ENCODE results near the gene HOMER2. TPM values are rescaled to one million over a fixed set of nuclear protein-coding genes. Genes with fewer than 3 reads are reported as not detected.

The HOMER2 gene
- total RNA-seq, 2 experiments from 2014 or later, result 0.85 to 1.6 TPM

DNA sequence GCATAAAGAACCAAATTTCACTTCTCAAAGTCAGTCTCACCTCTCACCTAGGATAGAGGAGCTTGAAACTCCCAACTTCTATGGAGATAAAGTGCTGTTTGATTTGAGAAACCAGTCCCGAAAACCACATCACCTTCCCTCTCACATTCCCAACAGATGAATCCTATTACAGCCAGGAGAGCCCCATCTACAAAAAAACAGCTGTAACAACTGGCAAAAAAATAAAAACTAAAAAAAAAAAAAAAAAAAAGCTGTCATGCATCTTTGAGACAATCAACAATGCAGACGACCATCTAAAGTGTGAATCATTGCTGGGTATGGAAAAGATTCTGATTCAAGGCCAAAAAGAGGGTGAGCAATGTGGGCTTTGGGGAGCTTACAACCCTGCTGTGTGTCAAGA lies 23.8 kb downstream of the HOMER2 start:
- CTCF ChIA-PET, result no interaction called here
- Histone ChIP-seq H3K27ac (ENCODE audit: low read depth in 1 of 2, low read length in 2 of 2) (no peak overlapping the region), H3K4me3 (ENCODE audit: low read length) (no peak overlapping the region), H3K4me1 (ENCODE audit: insufficient read depth, low read length) (no peaks in the 10 kb centered on the region), H3K9me3 (ENCODE audit: control insufficient read depth in 1 of 2, insufficient read depth in 1 of 2, low read length in 2 of 2) (no peaks in the 10 kb centered on the region), H3K27me3 (ENCODE audit: control insufficient read depth in 1 of 2, insufficient read depth in 2 of 2, low read length in 2 of 2) (no peaks in the 10 kb centered on the region), H3K36me3 (ENCODE audit: insufficient read depth, low read length) (no peaks in the 10 kb centered on the region)
- Mint-ChIP-seq H3K4me1 (ENCODE audit: low read depth) (no peaks in the 10 kb centered on the region), H3K9me3 (no peaks in the 10 kb centered on the region), H3K27ac (no peak overlapping the region), H3K36me3 (ENCODE audit: low read depth) (no peaks in the 10 kb centered on the region), H3K4me3 (no peak overlapping the region), H3K27me3 (no peaks in the 10 kb centered on the region)
- POLR2A ChIA-PET, result no interaction called here
- intact Hi-C loops (cut with DNase I, micrococcal nuclease), result no loop called here
- DNase-seq (no peak), ATAC-seq (ENCODE audit: poor library complexity) (no peak)
- TF ChIP-seq, protein P1, sequence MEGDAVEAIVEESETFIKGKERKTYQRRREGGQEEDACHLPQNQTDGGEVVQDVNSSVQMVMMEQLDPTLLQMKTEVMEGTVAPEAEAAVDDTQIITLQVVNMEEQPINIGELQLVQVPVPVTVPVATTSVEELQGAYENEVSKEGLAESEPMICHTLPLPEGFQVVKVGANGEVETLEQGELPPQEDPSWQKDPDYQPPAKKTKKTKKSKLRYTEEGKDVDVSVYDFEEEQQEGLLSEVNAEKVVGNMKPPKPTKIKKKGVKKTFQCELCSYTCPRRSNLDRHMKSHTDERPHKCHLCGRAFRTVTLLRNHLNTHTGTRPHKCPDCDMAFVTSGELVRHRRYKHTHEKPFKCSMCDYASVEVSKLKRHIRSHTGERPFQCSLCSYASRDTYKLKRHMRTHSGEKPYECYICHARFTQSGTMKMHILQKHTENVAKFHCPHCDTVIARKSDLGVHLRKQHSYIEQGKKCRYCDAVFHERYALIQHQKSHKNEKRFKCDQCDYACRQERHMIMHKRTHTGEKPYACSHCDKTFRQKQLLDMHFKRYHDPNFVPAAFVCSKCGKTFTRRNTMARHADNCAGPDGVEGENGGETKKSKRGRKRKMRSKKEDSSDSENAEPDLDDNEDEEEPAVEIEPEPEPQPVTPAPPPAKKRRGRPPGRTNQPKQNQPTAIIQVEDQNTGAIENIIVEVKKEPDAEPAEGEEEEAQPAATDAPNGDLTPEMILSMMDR (IDR thresholded peaks at IDR 0.05), result no peak

DNA sequence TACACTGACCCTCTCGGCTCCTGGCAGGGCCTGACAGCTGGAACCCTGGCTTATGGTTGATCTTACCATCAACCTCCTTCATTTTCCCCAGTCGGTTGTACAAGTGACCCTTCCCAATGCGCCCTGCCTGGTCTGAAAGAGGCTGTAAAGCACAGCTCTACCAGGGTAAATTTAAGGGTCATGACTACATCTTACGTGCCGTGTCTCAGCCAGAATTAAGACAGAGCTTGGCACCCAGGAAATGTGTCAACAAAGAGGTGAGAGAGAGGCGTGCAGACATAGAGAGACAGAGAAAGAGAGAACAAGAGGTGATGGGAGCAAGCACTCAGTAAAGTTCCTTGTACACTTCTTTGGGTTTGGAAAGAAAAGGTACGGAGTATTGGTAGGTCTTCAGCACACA lies 28.8 kb downstream of the HOMER2 start:
- Mint-ChIP-seq H3K27me3 (no peaks in the 10 kb centered on the region), H3K9me3 (no peaks in the 10 kb centered on the region), H3K4me3 (no peak overlapping the region), H3K4me1 (ENCODE audit: low read depth) (no peaks in the 10 kb centered on the region), H3K27ac (no peak overlapping the region), H3K36me3 (ENCODE audit: low read depth) (no peaks in the 10 kb centered on the region)
- H3K27ac ChIP-seq (ENCODE audit: low read depth in 1 of 2, low read length in 2 of 2), result no peak overlapping the region
- TF ChIP-seq, protein P1 (IDR thresholded peaks at IDR 0.05), result no peak
- ChIA-PET POLR2A (interaction anchor here (0.6 kb wide), 1 partner anchor 72 kb away, joined by 4 read pairs; no protein-coding TSS in a partner anchor), CTCF (no interaction called here)
- no peak for DNase-seq
- H3K36me3 ChIP-seq (ENCODE audit: insufficient read depth, low read length), result no peaks in the 10 kb centered on the region
- H3K4me1 ChIP-seq (ENCODE audit: insufficient read depth, low read length), result no peaks in the 10 kb centered on the region
- ATAC-seq (ENCODE audit: poor library complexity), result no peak
- no peak overlapping the region for H3K4me3 ChIP-seq (ENCODE audit: low read length)
- H3K9me3 ChIP-seq (ENCODE audit: control insufficient read depth in 1 of 2, insufficient read depth in 1 of 2, low read length in 2 of 2), result no peaks in the 10 kb centered on the region
- H3K27me3 ChIP-seq (ENCODE audit: control insufficient read depth in 1 of 2, insufficient read depth in 2 of 2, low read length in 2 of 2), result no peaks in the 10 kb centered on the region
- intact Hi-C loops (cut with DNase I, micrococcal nuclease), result no loop called here

DNA sequence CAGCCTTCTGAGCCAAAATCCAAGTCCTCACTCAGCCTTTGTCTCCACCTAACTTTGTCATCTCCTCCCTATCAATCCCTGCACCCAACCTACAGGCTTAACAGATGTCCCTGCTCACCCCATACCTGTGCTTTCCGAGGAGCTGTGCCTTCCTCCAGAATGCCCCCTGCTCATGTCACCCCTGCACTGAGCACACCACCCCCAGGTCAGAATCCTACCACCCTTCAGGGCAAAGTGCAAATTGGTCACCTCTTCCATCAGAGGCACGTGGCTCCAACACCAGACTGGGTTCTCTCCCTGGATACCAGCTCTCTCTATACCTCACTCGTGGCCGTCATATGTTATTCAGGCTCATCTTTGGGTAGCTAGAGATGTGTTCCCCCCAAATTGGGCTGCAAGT lies 29.8 kb downstream of the HOMER2 start:
- POLR2A ChIA-PET, result no interaction called here
- no peaks in the 10 kb centered on the region for H3K36me3 Mint-ChIP-seq (ENCODE audit: low read depth)
- no peak for DNase-seq

More for the DNA sequence above, 29.8 kb downstream of the HOMER2 start:
- H3K27ac Mint-ChIP-seq, result no peak overlapping the region
- Histone ChIP-seq H3K27me3 (ENCODE audit: control insufficient read depth in 1 of 2, insufficient read depth in 2 of 2, low read length in 2 of 2) (no peaks in the 10 kb centered on the region), H3K9me3 (ENCODE audit: control insufficient read depth in 1 of 2, insufficient read depth in 1 of 2, low read length in 2 of 2) (no peaks in the 10 kb centered on the region), H3K36me3 (ENCODE audit: insufficient read depth, low read length) (no peaks in the 10 kb centered on the region), H3K4me3 (ENCODE audit: low read length) (no peak overlapping the region), H3K4me1 (ENCODE audit: insufficient read depth, low read length) (no peaks in the 10 kb centered on the region), H3K27ac (ENCODE audit: low read depth in 1 of 2, low read length in 2 of 2) (no peak overlapping the region)
- no peaks in the 10 kb centered on the region for H3K4me1 Mint-ChIP-seq (ENCODE audit: low read depth)
- no peak overlapping the region for H3K4me3 Mint-ChIP-seq
- TF ChIP-seq, protein P1 (IDR thresholded peaks at IDR 0.05), result no peak
- CTCF ChIA-PET, result no interaction called here
- intact Hi-C loops (cut with DNase I, micrococcal nuclease), result no loop called here
- ATAC-seq (ENCODE audit: poor library complexity), result no peak
- H3K27me3 Mint-ChIP-seq, result no peaks in the 10 kb centered on the region
- H3K9me3 Mint-ChIP-seq, result no peaks in the 10 kb centered on the region
